OCI-LY7 (cell line): ENCODE results near the gene DPEP1.

ENCODE experiments used
- EZH2phosphoT487 ChIP-seq: fragments of 200-600 bp; sonication (generic); IDR thresholded peaks from 2 replicates; pipeline ENCODE4 v1.6.1; 2018; ENCODE audit warnings: low read depth, borderline replicate concordance, mild to moderate bottlenecking, mixed run types, antibody characterized with exemption, low read length, moderate library complexity, mixed read lengths
- TF ChIP-seq, protein P1 (sequence below): fragments of 200-600 bp; sonication (generic); conservative IDR thresholded peaks from 2 replicates; pipeline ENCODE4 v1.5.1; 2014; ENCODE audit warnings: mild to moderate bottlenecking, antibody characterized with exemption, low read length, moderate library complexity, mixed read lengths

DNA sequence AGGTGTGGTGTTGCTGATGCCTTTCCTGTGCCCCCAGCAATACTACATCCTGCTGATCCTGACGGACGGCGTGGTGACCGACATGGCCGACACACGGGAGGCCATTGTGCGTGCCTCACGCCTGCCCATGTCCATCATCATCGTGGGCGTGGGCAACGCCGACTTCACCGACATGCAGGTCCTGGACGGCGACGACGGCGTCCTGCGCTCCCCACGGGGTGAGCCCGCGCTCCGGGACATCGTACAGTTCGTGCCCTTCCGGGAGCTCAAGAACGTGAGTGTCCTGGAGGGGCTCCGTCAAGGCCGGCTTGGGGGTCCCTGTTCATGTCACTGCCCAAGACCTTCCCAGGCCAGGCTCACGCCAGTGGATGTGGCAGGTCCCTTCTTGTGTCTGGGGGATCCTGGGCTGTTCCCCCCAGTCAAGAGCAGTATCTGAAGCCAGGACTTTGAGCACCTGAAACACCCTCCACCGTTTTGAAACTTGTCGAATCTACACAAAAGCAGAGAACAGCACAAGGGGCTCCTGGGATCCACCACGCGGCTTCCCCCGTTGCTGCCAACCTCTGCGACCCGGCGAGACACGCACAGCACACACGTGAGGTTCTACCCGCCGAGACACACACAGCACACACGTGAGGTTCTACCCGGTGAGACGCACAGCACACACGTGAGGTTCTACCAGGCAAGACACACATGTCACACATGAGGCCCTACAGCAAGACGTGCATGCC is 17.9 kb upstream of the DPEP1 start:
- TF ChIP-seq, protein P1, sequence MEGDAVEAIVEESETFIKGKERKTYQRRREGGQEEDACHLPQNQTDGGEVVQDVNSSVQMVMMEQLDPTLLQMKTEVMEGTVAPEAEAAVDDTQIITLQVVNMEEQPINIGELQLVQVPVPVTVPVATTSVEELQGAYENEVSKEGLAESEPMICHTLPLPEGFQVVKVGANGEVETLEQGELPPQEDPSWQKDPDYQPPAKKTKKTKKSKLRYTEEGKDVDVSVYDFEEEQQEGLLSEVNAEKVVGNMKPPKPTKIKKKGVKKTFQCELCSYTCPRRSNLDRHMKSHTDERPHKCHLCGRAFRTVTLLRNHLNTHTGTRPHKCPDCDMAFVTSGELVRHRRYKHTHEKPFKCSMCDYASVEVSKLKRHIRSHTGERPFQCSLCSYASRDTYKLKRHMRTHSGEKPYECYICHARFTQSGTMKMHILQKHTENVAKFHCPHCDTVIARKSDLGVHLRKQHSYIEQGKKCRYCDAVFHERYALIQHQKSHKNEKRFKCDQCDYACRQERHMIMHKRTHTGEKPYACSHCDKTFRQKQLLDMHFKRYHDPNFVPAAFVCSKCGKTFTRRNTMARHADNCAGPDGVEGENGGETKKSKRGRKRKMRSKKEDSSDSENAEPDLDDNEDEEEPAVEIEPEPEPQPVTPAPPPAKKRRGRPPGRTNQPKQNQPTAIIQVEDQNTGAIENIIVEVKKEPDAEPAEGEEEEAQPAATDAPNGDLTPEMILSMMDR, result no peak
- TF ChIP-seq EZH2phosphoT487, result no peak
